ENCODE results near the gene FADS1. TPM values are rescaled to one million over a fixed set of nuclear protein-coding genes. Genes with fewer than 3 reads are reported as not detected.

Gene FADS1
- total and polyA plus RNA-seq, 8 donors: 21.5 to 161 (median 36.1) TPM

DNA sequence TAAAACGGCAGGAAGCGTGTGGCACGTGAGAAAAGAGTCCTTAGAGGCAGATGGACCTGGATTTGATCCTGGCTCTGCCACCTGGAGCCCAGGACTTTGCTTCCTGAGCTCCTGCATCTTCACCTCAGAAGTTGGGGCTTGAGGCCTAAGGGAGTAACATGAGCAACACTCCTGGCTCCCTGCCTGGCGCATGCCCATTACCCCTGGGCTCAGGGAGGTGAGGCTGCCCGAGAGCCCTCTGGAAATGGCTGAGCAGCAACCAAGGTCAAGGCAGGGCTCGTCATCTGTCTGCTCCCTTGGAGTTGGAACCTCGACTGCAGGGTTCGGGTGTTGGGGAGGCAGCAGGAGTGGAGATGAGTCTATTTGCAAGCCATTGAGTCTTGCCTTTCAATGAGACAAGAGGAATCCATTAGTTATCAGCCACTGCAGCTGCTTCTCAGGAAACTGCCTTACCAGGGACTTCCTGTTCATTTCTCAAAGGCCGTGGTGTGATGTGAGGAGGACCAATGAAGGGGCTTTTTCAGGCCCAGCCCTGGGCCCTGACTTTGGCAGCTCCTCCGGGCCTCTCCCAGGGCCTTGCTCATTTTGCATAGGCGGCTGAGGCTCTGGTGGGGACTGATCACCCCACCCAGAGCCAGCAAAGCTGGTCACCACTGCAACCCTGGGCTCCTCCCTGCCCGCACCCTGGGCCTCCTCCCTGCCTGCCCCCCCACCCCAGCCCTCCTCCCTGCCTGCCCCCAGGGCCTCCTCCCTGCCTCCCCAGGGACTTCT is 17.7 kb upstream of the FADS1 start:
- Histone ChIP-seq H3K27me3 (peaks cover 0 to 3% of the 10 kb centered on the region in 2 donors), H3K4me3 (no peak overlapping the region), H3K9me3 (no peaks in the 10 kb centered on the region), H3K4me1 (peaks cover 17 to 55% of the 10 kb centered on the region in 2 donors), H3K36me3 (peaks cover 0 to 12% of the 10 kb centered on the region in 2 donors), H3K27ac (peak overlapping the region; percentile 53 to 77)
- TF ChIP-seq, protein P1, sequence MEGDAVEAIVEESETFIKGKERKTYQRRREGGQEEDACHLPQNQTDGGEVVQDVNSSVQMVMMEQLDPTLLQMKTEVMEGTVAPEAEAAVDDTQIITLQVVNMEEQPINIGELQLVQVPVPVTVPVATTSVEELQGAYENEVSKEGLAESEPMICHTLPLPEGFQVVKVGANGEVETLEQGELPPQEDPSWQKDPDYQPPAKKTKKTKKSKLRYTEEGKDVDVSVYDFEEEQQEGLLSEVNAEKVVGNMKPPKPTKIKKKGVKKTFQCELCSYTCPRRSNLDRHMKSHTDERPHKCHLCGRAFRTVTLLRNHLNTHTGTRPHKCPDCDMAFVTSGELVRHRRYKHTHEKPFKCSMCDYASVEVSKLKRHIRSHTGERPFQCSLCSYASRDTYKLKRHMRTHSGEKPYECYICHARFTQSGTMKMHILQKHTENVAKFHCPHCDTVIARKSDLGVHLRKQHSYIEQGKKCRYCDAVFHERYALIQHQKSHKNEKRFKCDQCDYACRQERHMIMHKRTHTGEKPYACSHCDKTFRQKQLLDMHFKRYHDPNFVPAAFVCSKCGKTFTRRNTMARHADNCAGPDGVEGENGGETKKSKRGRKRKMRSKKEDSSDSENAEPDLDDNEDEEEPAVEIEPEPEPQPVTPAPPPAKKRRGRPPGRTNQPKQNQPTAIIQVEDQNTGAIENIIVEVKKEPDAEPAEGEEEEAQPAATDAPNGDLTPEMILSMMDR (IDR thresholded peaks at IDR 0.05): no peak
- peak in 1 of 4 donors; percentile 54 for DNase-seq
- intact Hi-C loops (cut with DNase I): no loop called here
- peak; percentile 72 for ATAC-seq

DNA sequence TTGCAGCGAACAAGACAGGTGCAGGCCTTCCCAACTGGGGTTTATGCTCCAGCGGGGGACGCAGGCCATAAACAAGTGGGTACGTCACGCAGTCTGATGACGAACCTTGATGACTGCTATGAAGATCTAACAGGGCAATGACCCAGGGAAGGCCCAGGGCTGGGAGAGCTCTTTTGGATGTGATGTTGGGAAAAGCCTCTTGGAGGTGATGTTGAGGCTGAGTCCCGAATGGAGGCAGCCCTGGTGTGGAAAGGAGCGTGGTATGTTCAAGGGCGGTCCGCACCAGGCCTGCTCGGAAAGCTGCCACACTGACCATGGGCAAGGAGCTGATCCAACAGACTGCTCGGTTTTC is 17.1 kb upstream of the FADS1 start:
- H3K36me3 ChIP-seq: peaks cover 0 to 7% of the 10 kb centered on the region in 2 donors
- TF ChIP-seq, protein P1 (IDR thresholded peaks at IDR 0.05): no peak
- ATAC-seq (no peak), DNase-seq (no peak)
- peaks cover 20 to 61% of the 10 kb centered on the region in 2 donors for H3K4me1 ChIP-seq
- H3K9me3 ChIP-seq: no peaks in the 10 kb centered on the region
- no peak overlapping the region for H3K4me3 ChIP-seq
- intact Hi-C loops (cut with DNase I): no loop called here
- peaks cover 0 to 9% of the 10 kb centered on the region in 2 donors for H3K27me3 ChIP-seq
- H3K27ac ChIP-seq: peak overlapping the region; percentile 53 to 77

DNA sequence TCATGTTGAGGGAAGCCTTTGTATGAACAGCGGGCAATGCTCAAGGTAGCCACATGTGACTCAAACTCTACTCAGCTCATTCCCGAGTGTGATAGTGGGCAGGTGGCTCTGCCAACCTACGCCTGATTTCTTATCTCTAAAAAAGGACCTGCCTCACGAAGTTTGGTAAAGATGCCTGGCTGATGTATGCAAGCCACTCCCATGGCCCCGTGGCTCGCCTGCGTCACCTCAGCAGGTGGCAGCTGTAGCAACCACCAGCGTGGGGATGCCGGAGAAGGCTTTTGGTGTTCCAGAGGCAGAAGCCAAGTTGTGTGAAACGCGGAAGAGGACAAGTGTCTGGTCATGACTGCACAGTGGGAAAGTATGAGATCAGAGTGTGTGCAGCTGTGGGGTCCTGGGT is 16.7 kb upstream of the FADS1 start:
- Histone ChIP-seq H3K4me1 (peaks cover 20 to 65% of the 10 kb centered on the region in 2 donors), H3K27me3 (peaks cover 0 to 13% of the 10 kb centered on the region in 2 donors), H3K4me3 (no peak overlapping the region), H3K36me3 (peaks cover 0 to 2% of the 10 kb centered on the region in 2 donors), H3K9me3 (no peaks in the 10 kb centered on the region), H3K27ac (no peak overlapping the region)
- intact Hi-C loops (cut with DNase I): no loop called here
- ATAC-seq (no peak), DNase-seq (no peak)
- TF ChIP-seq, protein P1 (IDR thresholded peaks at IDR 0.05): no peak

DNA sequence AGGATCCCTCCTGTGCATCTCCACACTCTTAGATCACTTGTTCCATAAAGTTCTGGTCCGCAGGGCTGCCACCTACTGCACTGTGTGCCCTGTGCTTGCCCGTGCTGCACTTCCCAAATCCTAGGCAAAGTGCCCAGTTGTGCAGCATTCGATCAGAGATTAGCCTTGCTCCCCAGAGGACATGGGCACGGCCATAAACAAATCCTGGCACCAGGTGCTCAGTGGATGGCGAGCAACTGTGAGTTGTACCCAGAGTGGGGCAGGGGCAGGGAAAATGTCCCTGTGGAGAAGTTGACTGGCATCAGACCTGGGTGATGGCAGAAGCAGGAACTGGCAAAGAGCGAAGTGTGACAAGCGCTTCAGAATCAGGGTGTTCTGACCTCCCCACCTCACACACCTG is 16.0 kb upstream of the FADS1 start:
- Histone ChIP-seq H3K27ac (no peak overlapping the region), H3K27me3 (peaks cover 0 to 20% of the 10 kb centered on the region in 2 donors), H3K9me3 (no peaks in the 10 kb centered on the region), H3K4me1 (peaks cover 20 to 72% of the 10 kb centered on the region in 2 donors), H3K4me3 (no peak overlapping the region), H3K36me3 (no peaks in the 10 kb centered on the region)
- TF ChIP-seq, protein P1 (IDR thresholded peaks at IDR 0.05): no peak
- ATAC-seq (no peak), DNase-seq (no peak)
- intact Hi-C loops (cut with DNase I): no loop called here

DNA sequence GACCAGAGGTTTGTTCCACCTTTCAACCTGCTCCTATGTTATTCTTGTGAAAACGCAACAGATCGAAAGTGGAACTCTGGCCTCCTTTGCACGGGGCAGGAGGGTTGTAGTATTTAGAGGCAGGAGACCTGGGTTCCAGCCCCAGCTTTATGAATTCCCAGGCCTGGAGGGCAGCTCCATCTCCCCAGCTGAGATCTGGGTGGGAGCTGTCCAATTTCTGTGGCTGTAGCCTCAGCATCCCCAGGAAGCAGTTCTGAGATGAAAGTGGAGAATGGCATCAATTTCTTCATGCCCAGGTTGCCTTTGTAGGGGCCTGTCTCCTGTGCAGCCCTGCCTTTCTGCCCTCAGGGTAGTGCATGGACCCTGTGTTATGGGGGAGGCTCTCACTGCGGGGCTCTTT is 15.4 kb upstream of the FADS1 start:
- H3K9me3 ChIP-seq: no peaks in the 10 kb centered on the region
- DNase-seq: no peak
- peaks cover 0 to 26% of the 10 kb centered on the region in 2 donors for H3K27me3 ChIP-seq
- H3K36me3 ChIP-seq: no peaks in the 10 kb centered on the region
- H3K4me1 ChIP-seq: peaks cover 20 to 76% of the 10 kb centered on the region in 2 donors
- ATAC-seq: no peak
- H3K27ac ChIP-seq: no peak overlapping the region
- TF ChIP-seq, protein P1 (IDR thresholded peaks at IDR 0.05): no peak
- intact Hi-C loops (cut with DNase I): no loop called here
- H3K4me3 ChIP-seq: no peak overlapping the region

Data from left lung (tissue), 10 donors.